ENCODE results near the gene LRRC1. TPM values are rescaled to one million over a fixed set of nuclear protein-coding genes. Genes with fewer than 3 reads are reported as not detected.
A peak's percentile ranks its signal among the peaks of the same experiment; 100 is the strongest.

LRRC1 gene
- total and polyA plus RNA-seq, 7 experiments from 2014 or later, result 1.2 to 3.6 (median 2.0) TPM

- Mint-ChIP-seq H3K27ac (no peak overlapping the region), H3K27me3 (peaks cover 8 to 60% (median 38%) of the 10 kb centered on the region in 5 donors), H3K4me1 (no peaks in the 10 kb centered on the region), H3K36me3 (peaks cover 0 to 5% (median 4%) of the 10 kb centered on the region in 5 donors), H3K4me3 (no peak overlapping the region), H3K9me3 (peaks cover 0 to 37% (median 12%) of the 10 kb centered on the region in 11 donors)
- Histone ChIP-seq H3K4me1 (ENCODE audit: control insufficient read depth in 2 of 2, insufficient read depth in 2 of 2, low read length in 2 of 2) (no peaks in the 10 kb centered on the region), H3K36me3 (ENCODE audit: control insufficient read depth in 2 of 3, insufficient read depth in 3 of 3, low read length in 3 of 3) (no peaks in the 10 kb centered on the region), H3K27ac (ENCODE audit: low read depth, low read length) (no peak overlapping the region), H3K27me3 (ENCODE audit: control insufficient read depth in 2 of 2, insufficient read depth in 2 of 2, low read length in 2 of 2) (peaks cover 0 to 2% of the 10 kb centered on the region in 2 donors), H3K9me3 (ENCODE audit: control insufficient read depth in 2 of 3, low read length in 3 of 3) (peaks cover 0 to 7% (median 0%) of the 10 kb centered on the region in 3 experiments), H3K4me3 (ENCODE audit: low read length) (no peak overlapping the region)
- intact Hi-C loops (cut with micrococcal nuclease), result no loop called here
- ATAC-seq, result no peak
- CTCF ChIA-PET, result no interaction called here
- DNase-seq, result no peak
- POLR2A ChIA-PET, result no interaction called here
Observed at GRCh38 chr6:53786832-53787231, 8.0 kb upstream of the LRRC1 start.

- intact Hi-C loops (cut with micrococcal nuclease), result loop anchor here (5.0 to 10.0 kb wide), 6 partner anchors 446 to 1214 kb away; partner anchors contain the start of genes ELOVL5 (in 1 of the 2), GSTA4 (in 1 of the 2) and TRAM2 (in 1 of the 2)
- peaks cover 16 to 23% (median 20%) of the 10 kb centered on the region in 7 donors for H3K4me1 Mint-ChIP-seq
- Histone ChIP-seq H3K36me3 (ENCODE audit: control insufficient read depth in 2 of 3, insufficient read depth in 3 of 3, low read length in 3 of 3) (no peaks in the 10 kb centered on the region), H3K9me3 (ENCODE audit: control insufficient read depth in 2 of 3, low read length in 3 of 3) (peaks cover 0 to 7% (median 0%) of the 10 kb centered on the region in 3 experiments), H3K4me3 (ENCODE audit: low read length) (no peak overlapping the region), H3K4me1 (ENCODE audit: control insufficient read depth in 2 of 2, insufficient read depth in 2 of 2, low read length in 2 of 2) (peaks cover 7 to 13% of the 10 kb centered on the region in 2 donors), H3K27ac (ENCODE audit: low read depth, low read length) (no peak overlapping the region), H3K27me3 (ENCODE audit: control insufficient read depth in 2 of 2, insufficient read depth in 2 of 2, low read length in 2 of 2) (peaks cover 0 to 8% of the 10 kb centered on the region in 2 donors)
- DNase-seq (no peak), ATAC-seq (no peak)
- H3K4me3 Mint-ChIP-seq, result no peak overlapping the region
- peaks cover 0 to 5% (median 2%) of the 10 kb centered on the region in 5 donors for H3K36me3 Mint-ChIP-seq
- POLR2A ChIA-PET, result no interaction called here
- no peak overlapping the region for H3K27ac Mint-ChIP-seq
- peaks cover 0 to 23% (median 11%) of the 10 kb centered on the region in 11 donors for H3K9me3 Mint-ChIP-seq
- CTCF ChIA-PET, result interaction anchor here (0.6 kb wide), 1 partner anchor 8 kb away, joined by 3 read pairs; no protein-coding TSS in a partner anchor
- H3K27me3 Mint-ChIP-seq, result peaks cover 11 to 55% (median 34%) of the 10 kb centered on the region in 5 donors
Observed at GRCh38 chr6:53790886-53791285, 3.9 kb upstream of the LRRC1 start.

- Mint-ChIP-seq H3K27ac (no peak overlapping the region), H3K4me3 (peak overlapping the region in 1 of 10 donors; percentile 16), H3K27me3 (peaks cover 11 to 66% (median 34%) of the 10 kb centered on the region in 5 donors), H3K9me3 (peaks cover 0 to 23% (median 11%) of the 10 kb centered on the region in 11 donors), H3K36me3 (peaks cover 0 to 6% (median 5%) of the 10 kb centered on the region in 5 donors), H3K4me1 (peaks cover 21 to 33% (median 26%) of the 10 kb centered on the region in 7 donors)
- no peak for ATAC-seq
- no peak for DNase-seq
- POLR2A ChIA-PET, result interaction anchor here (0.8 kb wide), 1 partner anchor 242 kb away, joined by 3 read pairs; no protein-coding TSS in a partner anchor
- CTCF ChIA-PET, result no interaction called here
- Histone ChIP-seq H3K4me3 (ENCODE audit: low read length) (no peak overlapping the region), H3K4me1 (ENCODE audit: control insufficient read depth in 2 of 2, insufficient read depth in 2 of 2, low read length in 2 of 2) (peaks cover 7 to 13% of the 10 kb centered on the region in 2 donors), H3K27me3 (ENCODE audit: control insufficient read depth in 2 of 2, insufficient read depth in 2 of 2, low read length in 2 of 2) (peaks cover 0 to 8% of the 10 kb centered on the region in 2 donors), H3K27ac (ENCODE audit: low read depth, low read length) (no peak overlapping the region), H3K36me3 (ENCODE audit: control insufficient read depth in 2 of 3, insufficient read depth in 3 of 3, low read length in 3 of 3) (no peaks in the 10 kb centered on the region), H3K9me3 (ENCODE audit: control insufficient read depth in 2 of 3, low read length in 3 of 3) (peaks cover 0 to 7% (median 0%) of the 10 kb centered on the region in 3 experiments)
- intact Hi-C loops (cut with micrococcal nuclease), result loop anchor here (5.0 to 10.0 kb wide), 6 partner anchors 447 to 1215 kb away; partner anchors contain the start of genes ELOVL5 (in 1 of the 2), GSTA4 (in 1 of the 2) and TRAM2 (in 1 of the 2)
Observed at GRCh38 chr6:53792016-53792415, 2.8 kb upstream of the LRRC1 start.

- Histone ChIP-seq H3K9me3 (ENCODE audit: control insufficient read depth in 2 of 3, low read length in 3 of 3) (peaks cover 0 to 7% (median 0%) of the 10 kb centered on the region in 3 experiments), H3K4me1 (ENCODE audit: control insufficient read depth in 2 of 2, insufficient read depth in 2 of 2, low read length in 2 of 2) (peaks cover 7 to 13% of the 10 kb centered on the region in 2 donors), H3K36me3 (ENCODE audit: control insufficient read depth in 2 of 3, insufficient read depth in 3 of 3, low read length in 3 of 3) (no peaks in the 10 kb centered on the region), H3K27me3 (ENCODE audit: control insufficient read depth in 2 of 2, insufficient read depth in 2 of 2, low read length in 2 of 2) (peaks cover 0 to 8% of the 10 kb centered on the region in 2 donors), H3K27ac (ENCODE audit: low read depth, low read length) (no peak overlapping the region), H3K4me3 (ENCODE audit: low read length) (no peak overlapping the region)
- Mint-ChIP-seq H3K27ac (peak overlapping the region in 1 of 9 donors; percentile 79), H3K4me3 (peak overlapping the region; percentile 93 to 98 (median 96)), H3K27me3 (peaks cover 11 to 61% (median 28%) of the 10 kb centered on the region in 5 donors), H3K4me1 (peaks cover 21 to 33% (median 28%) of the 10 kb centered on the region in 7 donors), H3K9me3 (peaks cover 0 to 17% (median 9%) of the 10 kb centered on the region in 11 donors), H3K36me3 (peaks cover 0 to 6% (median 5%) of the 10 kb centered on the region in 5 donors)
- ATAC-seq (no peak), DNase-seq (no peak)
- intact Hi-C loops (cut with micrococcal nuclease), result loop anchor here (5.0 to 10.0 kb wide), 6 partner anchors 448 to 1216 kb away; partner anchors contain the start of genes ELOVL5 (in 1 of the 2), GSTA4 (in 1 of the 2) and TRAM2 (in 1 of the 2)
- ChIA-PET POLR2A (interaction anchor here (0.6 kb wide), 1 partner anchor 734 kb away, joined by 3 read pairs; no protein-coding TSS in a partner anchor), CTCF (no interaction called here)
Observed at GRCh38 chr6:53792973-53793317, 1.9 kb upstream of the LRRC1 start.

- Histone ChIP-seq H3K36me3 (ENCODE audit: control insufficient read depth in 2 of 3, insufficient read depth in 3 of 3, low read length in 3 of 3) (no peaks in the 10 kb centered on the region), H3K27ac (ENCODE audit: low read depth, low read length) (no peak overlapping the region), H3K9me3 (ENCODE audit: control insufficient read depth in 2 of 3, low read length in 3 of 3) (peaks cover 0 to 5% (median 0%) of the 10 kb centered on the region in 3 experiments), H3K27me3 (ENCODE audit: control insufficient read depth in 2 of 2, insufficient read depth in 2 of 2, low read length in 2 of 2) (peaks cover 0 to 8% of the 10 kb centered on the region in 2 donors), H3K4me3 (ENCODE audit: low read length) (peak overlapping the region; percentile 96), H3K4me1 (ENCODE audit: control insufficient read depth in 2 of 2, insufficient read depth in 2 of 2, low read length in 2 of 2) (peaks cover 7 to 13% of the 10 kb centered on the region in 2 donors)
- Mint-ChIP-seq H3K4me3 (peak overlapping the region; percentile 93 to 98 (median 96)), H3K27ac (peak overlapping the region in 8 of 9 donors; percentile 41 to 87 (median 80)), H3K27me3 (peaks cover 10 to 57% (median 22%) of the 10 kb centered on the region in 5 donors), H3K9me3 (peaks cover 0 to 11% (median 6%) of the 10 kb centered on the region in 11 donors), H3K4me1 (peaks cover 21 to 33% (median 28%) of the 10 kb centered on the region in 7 donors), H3K36me3 (peaks cover 0 to 6% (median 4%) of the 10 kb centered on the region in 5 donors)
- DNase-seq (peak in 6 of 9 donors; percentile 3 to 32 (median 9)), ATAC-seq (no peak)
- ChIA-PET POLR2A (interaction anchor here (0.9 kb wide), 1 partner anchor 33 kb away, joined by 3 read pairs; no protein-coding TSS in a partner anchor), CTCF (no interaction called here)
- intact Hi-C loops (cut with micrococcal nuclease), result loop anchor here (1.0 to 10.0 kb wide), 16 partner anchors 61 to 1217 kb away; partner anchors contain the start of genes GSTA4 (in 2 of the 2), TRAM2 (in 2 of the 2), ELOVL5 (in 1 of the 2) and FBXO9 (in 1 of the 2)
Observed at GRCh38 chr6:53793318-53794136, 1.3 kb upstream of the LRRC1 start.

- peaks cover 7 to 13% of the 10 kb centered on the region in 2 donors for H3K4me1 ChIP-seq (ENCODE audit: control insufficient read depth in 2 of 2, insufficient read depth in 2 of 2, low read length in 2 of 2)
- peak overlapping the region; percentile 43 for H3K27ac ChIP-seq (ENCODE audit: low read depth, low read length)
- Mint-ChIP-seq H3K9me3 (peaks cover 0 to 4% (median 0%) of the 10 kb centered on the region in 11 donors), H3K27ac (peak overlapping the region in 8 of 9 donors; percentile 73 to 89 (median 85)), H3K4me1 (peaks cover 21 to 33% (median 28%) of the 10 kb centered on the region in 7 donors), H3K4me3 (peak overlapping the region; percentile 93 to 98 (median 96)), H3K36me3 (peaks cover 0 to 6% (median 0%) of the 10 kb centered on the region in 5 donors), H3K27me3 (peaks cover 7 to 55% (median 20%) of the 10 kb centered on the region in 5 donors)
- H3K36me3 ChIP-seq (ENCODE audit: control insufficient read depth in 2 of 3, insufficient read depth in 3 of 3, low read length in 3 of 3), result no peaks in the 10 kb centered on the region
- ATAC-seq, result peak; percentile 71
- ChIA-PET POLR2A (interaction anchor here (0.9 kb wide), 1 partner anchor 32 kb away, joined by 3 read pairs; no protein-coding TSS in a partner anchor), CTCF (no interaction called here)
- H3K27me3 ChIP-seq (ENCODE audit: control insufficient read depth in 2 of 2, insufficient read depth in 2 of 2, low read length in 2 of 2), result peaks cover 0 to 8% of the 10 kb centered on the region in 2 donors
- H3K4me3 ChIP-seq (ENCODE audit: low read length), result peak overlapping the region; percentile 96
- intact Hi-C loops (cut with micrococcal nuclease), result loop anchor here (1.0 to 10.0 kb wide), 16 partner anchors 61 to 1217 kb away; partner anchors contain the start of genes GSTA4 (in 2 of the 2), TRAM2 (in 2 of the 2), ELOVL5 (in 1 of the 2) and FBXO9 (in 1 of the 2)
- no peaks in the 10 kb centered on the region for H3K9me3 ChIP-seq (ENCODE audit: control insufficient read depth in 2 of 3, low read length in 3 of 3)
- peak in 8 of 9 donors; percentile 36 to 80 (median 68) for DNase-seq
Observed at GRCh38 chr6:53794137-53794719, 577 bp upstream of the LRRC1 start.

Measured in naive thymus-derived CD4-positive, alpha-beta T cell (primary cell).